ENCODE measurements around the gene OASL. TPM values are rescaled to one million over a fixed set of nuclear protein-coding genes. Genes with fewer than 3 reads are reported as not detected.
A peak's percentile ranks its signal among the peaks of the same experiment; 100 is the strongest.

The OASL gene
- total and polyA plus RNA-seq, 2 of the 4 experiments (the other 2 are of a cell fraction): under 0.01 to 0.05 TPM

DNA sequence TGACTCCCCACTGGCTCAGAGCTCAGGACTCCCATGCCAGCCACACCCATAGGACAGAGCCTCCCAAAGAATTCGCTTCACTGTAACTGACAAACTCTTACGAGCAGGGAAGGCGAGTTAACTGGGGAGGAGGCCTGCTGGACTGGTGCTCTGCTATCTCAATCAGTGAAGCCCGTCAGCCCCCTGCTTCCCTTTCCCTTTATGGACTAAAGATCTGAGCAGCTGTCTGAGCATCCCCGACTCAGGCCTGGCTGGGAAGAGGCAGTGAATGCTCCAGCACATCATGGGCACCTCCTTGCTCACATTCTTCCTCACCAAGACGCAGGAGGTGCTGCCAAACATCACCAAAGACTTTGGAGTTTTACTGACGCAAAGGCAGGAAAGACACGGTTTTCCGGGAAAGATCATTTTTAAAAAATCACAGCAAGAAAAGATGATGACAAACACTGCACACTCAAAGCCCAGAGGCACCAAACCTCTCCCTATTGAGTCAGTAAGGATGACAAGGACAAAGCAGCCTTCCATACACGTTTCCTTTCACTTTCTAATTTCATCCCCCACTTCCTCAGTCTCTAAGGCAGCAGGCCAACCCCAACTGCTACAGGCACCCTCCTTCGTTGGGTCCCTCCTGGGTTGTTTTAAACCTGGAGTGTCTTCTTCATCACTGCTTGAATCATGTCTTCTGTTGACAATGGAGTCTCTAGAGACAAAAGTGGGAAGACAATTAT lies 48.6 kb upstream of the OASL start:
- in situ Hi-C loops (cut with MboI; ENCODE audit: low sequenced_read_pairs): no loop called here
- ATAC-seq (ENCODE audit: low read depth): no peak

More for the DNA sequence above, 48.6 kb upstream of the OASL start:
- H4K91ac ChIP-seq (ENCODE audit: insufficient read depth, low read depth, low read length): no peak overlapping the region
- no peak overlapping the region for H3K9ac ChIP-seq (ENCODE audit: low read depth, low read length)
- H4K20me1 ChIP-seq (ENCODE audit: insufficient read depth, low read length): no peaks in the 10 kb centered on the region
- H2AK9ac ChIP-seq (replicated peaks; ENCODE audit: low read depth, low read length, poor library complexity): no peak overlapping the region
- H3K56ac ChIP-seq (ENCODE audit: extremely low read depth, insufficient read depth, low read length): no peak overlapping the region
- no peak overlapping the region for H3K14ac ChIP-seq (replicated peaks; ENCODE audit: low read depth, low read length)
- no peaks in the 10 kb centered on the region for H3K4me1 ChIP-seq (ENCODE audit: control insufficient read depth, insufficient read depth, low read length)
- WGBS, 2 experiments (ENCODE audit: extremely low coverage in 2 of 2, insufficient read length in 1 of 2): 50% methylated on average over 2 of the region's 11 CpGs; no CpG with 5 or more reads in 1 of the 2 experiments
- H2BK5ac ChIP-seq (ENCODE audit: low read depth, low read length, poor library complexity, severe bottlenecking): no peak overlapping the region
- no peak overlapping the region for H2BK120ac ChIP-seq (ENCODE audit: low read depth, low read length)
- H3K36me3 ChIP-seq (ENCODE audit: control insufficient read depth, insufficient read depth, low read length): no peaks in the 10 kb centered on the region
- no peak overlapping the region for H4K5ac ChIP-seq (ENCODE audit: low read depth, low read length)
- BruUV-seq (replicated peaks): no TSS peak
- H3K9me1 ChIP-seq (ENCODE audit: insufficient read depth, low read length): no peaks in the 10 kb centered on the region; the same call in 1 of the 2 replicates
- peak overlapping the region; percentile 56 for H2AFZ ChIP-seq (replicated peaks; ENCODE audit: low read length, poor library complexity)
- H3K9me3 ChIP-seq (ENCODE audit: control insufficient read depth, insufficient read depth, low read length): no peaks in the 10 kb centered on the region
- H3K18ac ChIP-seq (ENCODE audit: low read depth, low read length): no peak overlapping the region
- no peak overlapping the region for H4K8ac ChIP-seq (ENCODE audit: low read depth in 2 of 2, low read length in 2 of 2)
- no peak overlapping the region for H3K23ac ChIP-seq (ENCODE audit: low read depth, low read length)
- H3K4me3 ChIP-seq (ENCODE audit: insufficient read depth, low read depth, low read length): no peak overlapping the region
- no peak overlapping the region for H2BK15ac ChIP-seq (ENCODE audit: low read depth, low read length)
- ChIA-PET CTCF (interaction anchor here (0.9 kb wide), 1 partner anchor 27 kb away, joined by 5 read pairs; no protein-coding TSS in a partner anchor), POLR2A (ENCODE audit: unreplicated experiment) (no interaction called here)
- H2BK20ac ChIP-seq (ENCODE audit: low read depth, low read length): no peak overlapping the region
- DNase-seq: no peak
- intact Hi-C loops (cut with micrococcal nuclease): no loop called here
- no peak for TF ChIP-seq CHD1 (IDR thresholded peaks at IDR 0.05; ENCODE audit: low read depth, low read length)
- TF ChIP-seq BHLHE40 (IDR thresholded peaks at IDR 0.05; ENCODE audit: low read depth, low read length): no peak
- no peak for TF ChIP-seq SMC3 (IDR thresholded peaks at IDR 0.05; ENCODE audit: low read depth, low read length)
- TF ChIP-seq CEBPB (IDR thresholded peaks at IDR 0.05; ENCODE audit: low read depth, low read length): no peak
- no peak for TF ChIP-seq RCOR1 (IDR thresholded peaks at IDR 0.05; ENCODE audit: insufficient replicate concordance, low read length)
- TF ChIP-seq, protein P1, sequence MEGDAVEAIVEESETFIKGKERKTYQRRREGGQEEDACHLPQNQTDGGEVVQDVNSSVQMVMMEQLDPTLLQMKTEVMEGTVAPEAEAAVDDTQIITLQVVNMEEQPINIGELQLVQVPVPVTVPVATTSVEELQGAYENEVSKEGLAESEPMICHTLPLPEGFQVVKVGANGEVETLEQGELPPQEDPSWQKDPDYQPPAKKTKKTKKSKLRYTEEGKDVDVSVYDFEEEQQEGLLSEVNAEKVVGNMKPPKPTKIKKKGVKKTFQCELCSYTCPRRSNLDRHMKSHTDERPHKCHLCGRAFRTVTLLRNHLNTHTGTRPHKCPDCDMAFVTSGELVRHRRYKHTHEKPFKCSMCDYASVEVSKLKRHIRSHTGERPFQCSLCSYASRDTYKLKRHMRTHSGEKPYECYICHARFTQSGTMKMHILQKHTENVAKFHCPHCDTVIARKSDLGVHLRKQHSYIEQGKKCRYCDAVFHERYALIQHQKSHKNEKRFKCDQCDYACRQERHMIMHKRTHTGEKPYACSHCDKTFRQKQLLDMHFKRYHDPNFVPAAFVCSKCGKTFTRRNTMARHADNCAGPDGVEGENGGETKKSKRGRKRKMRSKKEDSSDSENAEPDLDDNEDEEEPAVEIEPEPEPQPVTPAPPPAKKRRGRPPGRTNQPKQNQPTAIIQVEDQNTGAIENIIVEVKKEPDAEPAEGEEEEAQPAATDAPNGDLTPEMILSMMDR (conservative IDR thresholded peaks at IDR 0.05; ENCODE audit: low read depth, low read length): no peak
- TF ChIP-seq MAFK (IDR thresholded peaks at IDR 0.05; ENCODE audit: low read depth, low read length): no peak
- TF ChIP-seq, protein P2, sequence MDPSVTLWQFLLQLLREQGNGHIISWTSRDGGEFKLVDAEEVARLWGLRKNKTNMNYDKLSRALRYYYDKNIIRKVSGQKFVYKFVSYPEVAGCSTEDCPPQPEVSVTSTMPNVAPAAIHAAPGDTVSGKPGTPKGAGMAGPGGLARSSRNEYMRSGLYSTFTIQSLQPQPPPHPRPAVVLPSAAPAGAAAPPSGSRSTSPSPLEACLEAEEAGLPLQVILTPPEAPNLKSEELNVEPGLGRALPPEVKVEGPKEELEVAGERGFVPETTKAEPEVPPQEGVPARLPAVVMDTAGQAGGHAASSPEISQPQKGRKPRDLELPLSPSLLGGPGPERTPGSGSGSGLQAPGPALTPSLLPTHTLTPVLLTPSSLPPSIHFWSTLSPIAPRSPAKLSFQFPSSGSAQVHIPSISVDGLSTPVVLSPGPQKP (IDR thresholded peaks at IDR 0.05; ENCODE audit: borderline replicate concordance, low read depth, low read length): no peak
- TF ChIP-seq RFX5 (IDR thresholded peaks at IDR 0.05; ENCODE audit: low read depth, low read length): no peak
- no peak for TF ChIP-seq MXI1 (IDR thresholded peaks at IDR 0.05; ENCODE audit: borderline replicate concordance, low read depth, low read length)
- no peak for TF ChIP-seq FOS (IDR thresholded peaks at IDR 0.05; ENCODE audit: low read depth, low read length)
- no peak for TF ChIP-seq MAZ (IDR thresholded peaks at IDR 0.05; ENCODE audit: borderline replicate concordance, low read depth, low read length)
- dilution Hi-C loops (cut with HindIII; ENCODE audit: low sequenced_read_pairs, unreplicated experiment): no loop called here
- H3K79me1 ChIP-seq (ENCODE audit: low read depth in 1 of 2, low read length in 2 of 2): no peaks in the 10 kb centered on the region
- H3K4ac ChIP-seq (ENCODE audit: low read depth, low read length): no peak overlapping the region
- no peak overlapping the region for H3K4me2 ChIP-seq (ENCODE audit: low read depth, low read length)
- H3K27me3 ChIP-seq (ENCODE audit: control insufficient read depth, insufficient read depth, low read length): peaks cover 16% of the 10 kb centered on the region
- no peak overlapping the region for H2AK5ac ChIP-seq (ENCODE audit: low read depth, low read length)
- no peak overlapping the region for H3K27ac ChIP-seq (ENCODE audit: insufficient read depth, low read length)

Measured in IMR-90 (cell line).